Activated CD4-positive, alpha-beta T cell treated with anti-CD3 and anti-CD28 coated beads, Interleukin-2, amount 50 U/mL, for 16 hours (primary cell): ENCODE results near the gene PAPOLA.

Experiments
- DNase-seq: peaks from one replicate; pipeline ENCODE4 v3.0.0-alpha.2; 2020

Gene PAPOLA

GRCh38 chr14:96587823-96588385 is 85.7 kb downstream of the PAPOLA start:
- DNase-seq: no peak

GRCh38 chr14:96588410-96589257 is 86.5 kb downstream of the PAPOLA start:
- no peak for DNase-seq

- DNase-seq: no peak
These were observed 87.4 kb downstream of the PAPOLA start for GRCh38 chr14:96589577-96589976.

GRCh38 chr14:96590190-96590864 is 88.1 kb downstream of the PAPOLA start:
- DNase-seq: no peak

- DNase-seq: peak; percentile 75
These were observed 90.6 kb downstream of the PAPOLA start for GRCh38 chr14:96592591-96593386.

GRCh38 chr14:96594961-96595360 is 92.8 kb downstream of the PAPOLA start:
- DNase-seq: no peak

- DNase-seq: no peak
These were observed 95.5 kb downstream of the PAPOLA start for GRCh38 chr14:96597680-96598079.

- DNase-seq: no peak
These were observed 96.2 kb downstream of the PAPOLA start for GRCh38 chr14:96598332-96598928.

GRCh38 chr14:96599076-96599475 is 96.9 kb downstream of the PAPOLA start:
- DNase-seq: no peak

- no peak for DNase-seq
These were observed 100.0 kb downstream of the PAPOLA start for GRCh38 chr14:96602186-96602585.

- no peak for DNase-seq
These were observed 101.4 kb downstream of the PAPOLA start for GRCh38 chr14:96603350-96604255.

GRCh38 chr14:96614481-96614881 is 112.3 kb downstream of the PAPOLA start:
- no peak for DNase-seq

GRCh38 chr14:96616161-96616721 is 114.1 kb downstream of the PAPOLA start:
- no peak for DNase-seq
